OCI-M2 (cell line): ENCODE results near the gene CHST12.
"Not testable (repeated sequence)": the region's sequence is repeated elsewhere in the genome, so short reads cannot be mapped to it uniquely, and the experiment has no call there.

ENCODE experiments used
- DNase-seq: peaks from one replicate; lab custom pipeline; 2025; ENCODE audit not compliant: unreplicated experiment; lab: John Stamatoyannopoulos, UW

Gene CHST12

DNA sequence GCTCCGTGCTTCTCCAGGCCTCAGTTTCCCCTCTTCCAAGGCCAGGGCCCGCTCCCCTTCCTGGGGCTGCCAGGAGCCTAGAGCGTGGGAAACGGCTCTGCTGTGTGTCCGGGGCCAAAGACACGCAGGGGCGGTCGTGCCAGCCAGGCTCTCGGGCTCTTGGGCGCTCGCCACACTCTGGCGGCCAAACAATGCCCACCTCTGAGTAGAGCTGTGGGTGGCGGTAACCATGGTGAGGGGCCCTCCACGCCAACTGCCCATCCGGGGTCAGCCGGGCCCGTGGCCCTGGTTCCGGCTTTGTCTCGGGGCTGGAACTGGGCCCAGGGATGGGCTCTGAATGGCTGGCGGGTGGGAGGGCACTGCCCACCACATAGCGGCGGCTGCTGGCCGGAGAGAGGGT is 56.8 kb downstream of the CHST12 start:
- no peak for DNase-seq

DNA sequence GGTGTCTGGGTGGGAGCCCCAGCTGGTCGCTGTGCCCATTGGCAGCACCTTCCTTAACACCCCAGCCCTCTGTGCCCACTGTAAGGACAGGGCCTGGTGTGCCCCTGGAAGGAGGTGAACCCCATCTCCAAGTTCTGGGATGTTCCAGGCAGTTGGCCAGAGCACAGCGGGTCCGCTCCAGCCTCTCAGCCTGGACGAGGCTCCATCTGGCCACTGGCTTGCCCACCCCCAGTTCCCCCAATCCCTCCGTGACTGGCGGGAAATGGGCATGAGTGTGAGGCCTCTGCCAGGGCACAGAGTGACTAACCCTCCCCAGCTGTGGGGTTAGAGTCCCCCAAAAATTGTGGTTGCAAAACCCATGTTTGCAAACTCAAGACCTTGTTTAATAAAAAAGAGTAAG is 57.2 kb downstream of the CHST12 start:
- DNase-seq = no peak

GRCh38 chr7:2461268-2462026 is 58.0 kb downstream of the CHST12 start:
- no peak for DNase-seq

- no peak for DNase-seq
Observed at GRCh38 chr7:2462731-2463130, 59.3 kb downstream of the CHST12 start.

GRCh38 chr7:2465928-2466327 is 62.5 kb downstream of the CHST12 start:
- no peak for DNase-seq

DNA sequence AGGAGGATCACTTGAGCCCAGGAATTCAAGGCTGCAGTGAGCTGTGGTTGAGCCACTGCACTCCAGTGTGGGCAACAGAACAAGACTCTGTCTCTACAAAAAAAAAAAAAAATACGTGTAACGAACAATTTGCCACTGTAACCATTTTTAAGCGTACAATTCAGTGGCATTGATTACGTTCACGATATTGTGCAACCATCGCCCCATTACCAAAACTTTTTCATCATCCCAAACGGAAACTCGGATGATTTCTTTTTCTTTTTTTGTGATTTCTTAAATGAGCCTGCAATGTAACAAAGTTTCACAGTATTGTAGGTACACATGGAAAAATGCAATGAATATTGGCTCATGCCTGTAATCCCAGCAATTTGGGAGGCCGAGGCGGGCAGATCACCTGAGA is 63.3 kb downstream of the CHST12 start:
- DNase-seq = no peak

DNA sequence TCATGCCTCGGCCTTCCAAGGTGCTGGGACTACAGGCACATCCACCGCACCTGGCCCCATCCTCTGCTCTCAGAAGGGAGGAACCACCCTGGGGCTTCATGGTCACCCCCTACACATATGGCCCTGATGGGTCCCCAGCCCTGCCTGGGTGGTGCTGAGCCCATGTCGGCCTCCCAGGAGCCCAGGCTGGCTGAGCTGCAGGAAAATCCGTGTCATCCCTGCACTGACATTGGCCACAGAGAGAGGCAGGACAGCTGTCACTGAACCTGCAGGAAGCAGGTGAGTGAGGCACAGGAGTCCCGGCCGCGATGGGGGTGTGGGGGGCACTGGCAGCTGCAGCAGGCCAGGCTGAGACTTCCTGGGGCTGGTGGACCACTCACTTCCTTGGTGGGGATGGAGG is 64.8 kb downstream of the CHST12 start:
- no peak for DNase-seq

DNA sequence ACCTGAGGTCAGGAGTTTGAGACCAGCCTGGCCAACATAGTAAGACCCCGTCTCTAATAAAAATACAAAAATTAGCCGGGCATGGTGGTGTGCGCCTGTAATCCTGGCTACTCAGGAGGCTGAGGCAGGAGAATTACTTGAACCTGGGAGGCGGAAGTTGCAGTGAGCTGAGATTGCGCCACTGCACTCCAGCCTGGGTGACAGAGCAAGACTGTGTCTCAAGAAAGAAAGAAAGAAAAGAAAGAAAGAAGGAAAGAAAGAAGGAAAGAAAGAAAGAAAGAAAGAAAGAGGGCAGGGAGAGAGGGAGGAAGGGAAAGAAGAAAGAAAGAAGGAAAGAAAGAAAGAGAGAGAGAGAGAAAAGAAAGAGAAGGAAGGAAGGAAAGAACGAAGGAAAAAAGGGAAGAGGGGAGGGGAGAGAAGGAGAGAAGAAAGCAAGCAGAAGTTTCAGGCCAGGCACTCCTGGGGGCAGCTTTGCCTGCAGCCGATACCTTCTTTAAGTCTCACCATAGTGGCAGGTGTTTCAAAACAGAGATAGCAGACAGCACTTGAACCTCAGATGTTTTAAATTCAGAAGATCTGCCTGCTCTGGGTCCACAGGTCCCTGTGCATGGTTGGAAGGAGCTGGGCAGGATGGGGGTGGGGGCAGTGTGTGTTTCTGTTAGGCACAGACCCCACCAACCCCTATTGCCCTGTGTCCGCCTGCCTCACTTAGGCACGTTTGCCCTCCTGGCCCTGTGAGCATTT is 66.2 kb downstream of the CHST12 start:
- not testable (repeated sequence) for DNase-seq

DNA sequence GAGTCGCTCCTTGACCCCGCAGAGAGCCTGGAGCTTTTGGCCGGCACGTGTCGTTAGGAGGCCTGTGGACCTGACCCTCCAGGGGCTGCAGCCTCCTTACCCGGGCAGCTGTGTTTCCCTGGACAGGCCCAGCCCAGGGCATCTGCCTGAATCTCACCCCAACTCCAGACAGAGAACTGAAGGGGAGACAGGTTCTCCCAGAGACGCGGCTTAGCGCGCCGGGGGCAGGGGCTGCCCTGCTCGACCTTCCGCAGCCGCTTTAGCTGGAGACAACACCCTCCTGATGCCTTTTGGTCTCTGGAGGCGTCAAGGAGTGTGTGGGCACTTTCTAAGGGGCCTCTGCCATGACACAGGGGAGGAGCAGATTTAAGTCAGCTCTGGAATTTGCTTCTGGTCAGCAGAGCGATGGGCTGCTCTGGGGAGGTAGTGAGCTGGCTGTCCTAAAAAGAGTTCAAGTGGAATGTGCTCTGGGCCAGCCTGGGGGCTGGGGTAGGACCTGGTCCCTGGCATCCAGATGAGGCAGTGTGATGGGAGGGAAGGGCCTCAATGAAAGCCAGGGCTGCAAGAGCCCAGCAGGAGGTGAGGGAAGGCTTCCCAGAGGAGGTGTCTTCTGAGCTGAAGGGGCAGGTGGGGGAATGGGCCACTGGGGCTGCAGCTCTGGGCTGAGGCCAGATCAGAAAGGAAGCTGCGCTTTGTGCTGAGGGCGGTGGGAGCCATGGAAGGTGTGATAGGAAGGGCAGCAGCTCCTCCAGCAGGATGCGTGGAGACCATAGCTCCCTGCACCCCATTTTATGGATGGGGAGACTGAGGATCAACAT is 67.0 kb downstream of the CHST12 start:
- DNase-seq = no peak

DNA sequence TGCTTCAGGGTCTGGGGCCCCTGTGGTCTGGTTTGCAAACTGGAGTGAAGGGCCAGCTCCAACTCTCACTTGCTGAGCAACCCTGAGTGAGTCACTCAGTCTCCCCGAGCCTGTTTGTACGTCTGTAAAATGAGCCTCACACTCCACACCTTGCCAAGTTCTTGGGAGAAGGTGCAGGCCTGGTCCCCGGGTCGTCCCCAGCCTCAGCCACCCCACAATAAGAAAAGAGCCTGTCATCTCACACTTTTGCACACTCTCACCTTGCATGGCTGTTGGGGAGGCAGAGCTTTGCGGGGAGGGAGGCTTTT is 67.6 kb downstream of the CHST12 start:
- no peak for DNase-seq

DNA sequence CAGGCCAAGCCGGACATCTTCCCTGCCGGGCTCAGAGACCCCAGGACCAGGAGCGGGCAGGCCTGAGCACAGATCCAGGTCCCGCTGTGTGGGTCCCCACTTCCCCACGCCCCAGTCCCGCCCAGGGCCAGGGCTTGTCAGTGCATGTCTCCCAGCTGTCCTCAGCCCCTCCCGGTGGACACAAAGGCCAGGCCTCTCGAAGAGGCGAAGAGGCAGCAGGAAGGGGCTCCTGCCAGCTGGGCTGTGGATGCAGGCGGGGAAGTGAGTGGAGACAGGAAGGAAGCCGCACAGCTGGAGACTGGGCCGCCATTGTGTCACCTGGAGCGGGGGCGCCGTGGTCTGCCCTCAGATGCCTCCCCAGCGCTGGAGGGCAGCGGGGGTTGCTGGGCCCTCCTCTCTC is 68.0 kb downstream of the CHST12 start:
- no peak for DNase-seq

DNA sequence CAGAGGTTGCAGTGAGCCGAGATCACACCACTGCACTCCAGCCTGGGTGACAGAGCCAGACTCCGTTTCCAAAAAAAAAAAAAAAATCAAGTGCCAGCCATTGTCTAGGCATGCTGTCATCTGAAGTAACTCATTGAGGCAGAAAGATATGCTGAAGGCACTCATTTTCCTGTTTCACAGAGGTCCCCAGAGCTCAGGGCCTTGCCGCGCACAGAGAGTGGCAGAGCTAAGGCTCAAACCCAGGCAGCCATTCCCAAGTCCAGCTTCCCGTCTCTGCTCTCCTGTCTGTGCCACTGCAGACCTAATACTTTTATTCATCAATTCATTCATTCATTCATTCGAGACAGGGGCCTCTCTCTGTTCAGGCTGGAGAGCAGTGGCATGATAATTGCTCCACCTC is 69.3 kb downstream of the CHST12 start:
- no peak for DNase-seq

DNA sequence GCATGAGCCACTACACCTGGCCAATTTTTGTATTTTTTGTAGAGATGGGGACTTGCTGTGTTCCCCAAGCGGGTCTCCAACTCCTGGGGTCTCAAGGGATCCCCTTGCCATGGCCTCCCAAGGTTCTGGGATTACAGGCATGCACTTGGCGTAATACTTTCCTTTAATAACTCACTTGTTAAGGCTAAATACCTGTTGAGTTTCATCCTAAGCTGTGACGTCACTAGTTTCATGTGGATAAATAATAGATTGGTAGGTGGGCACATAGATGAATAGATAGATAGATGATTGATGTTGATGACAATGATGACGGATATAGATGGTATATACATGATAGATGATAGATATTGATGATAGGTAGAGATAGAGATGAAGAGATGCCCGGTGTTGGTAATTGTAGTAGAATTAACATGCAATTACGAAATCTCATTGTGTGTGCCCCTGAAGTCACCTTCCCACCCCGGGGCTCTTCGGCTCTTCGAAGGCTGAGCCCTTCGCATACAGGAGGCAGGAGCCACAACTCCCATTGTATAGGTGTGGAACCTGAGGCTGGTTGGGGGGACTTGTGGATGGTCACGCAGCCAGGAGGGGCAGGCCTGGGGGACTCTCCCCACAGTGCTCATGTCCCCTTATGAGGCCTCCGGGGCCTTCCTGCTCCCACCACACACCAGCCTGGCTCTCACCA is 70.2 kb downstream of the CHST12 start:
- DNase-seq = no peak

GRCh38 chr7:2474224-2474623 is 70.8 kb downstream of the CHST12 start:
- DNase-seq = no peak

- DNase-seq = no peak
Observed at GRCh38 chr7:2474813-2475677, 71.6 kb downstream of the CHST12 start.

- no peak for DNase-seq
Observed at GRCh38 chr7:2475678-2476015, 72.2 kb downstream of the CHST12 start.

- DNase-seq = no peak
Observed at GRCh38 chr7:2476298-2476697, 72.9 kb downstream of the CHST12 start, which contains the start of gene GRIFIN. TSS of gene GRIFIN (minus strand) at chr7:2476398. CDS start at chr7:2476383, 15 bp downstream.

DNA sequence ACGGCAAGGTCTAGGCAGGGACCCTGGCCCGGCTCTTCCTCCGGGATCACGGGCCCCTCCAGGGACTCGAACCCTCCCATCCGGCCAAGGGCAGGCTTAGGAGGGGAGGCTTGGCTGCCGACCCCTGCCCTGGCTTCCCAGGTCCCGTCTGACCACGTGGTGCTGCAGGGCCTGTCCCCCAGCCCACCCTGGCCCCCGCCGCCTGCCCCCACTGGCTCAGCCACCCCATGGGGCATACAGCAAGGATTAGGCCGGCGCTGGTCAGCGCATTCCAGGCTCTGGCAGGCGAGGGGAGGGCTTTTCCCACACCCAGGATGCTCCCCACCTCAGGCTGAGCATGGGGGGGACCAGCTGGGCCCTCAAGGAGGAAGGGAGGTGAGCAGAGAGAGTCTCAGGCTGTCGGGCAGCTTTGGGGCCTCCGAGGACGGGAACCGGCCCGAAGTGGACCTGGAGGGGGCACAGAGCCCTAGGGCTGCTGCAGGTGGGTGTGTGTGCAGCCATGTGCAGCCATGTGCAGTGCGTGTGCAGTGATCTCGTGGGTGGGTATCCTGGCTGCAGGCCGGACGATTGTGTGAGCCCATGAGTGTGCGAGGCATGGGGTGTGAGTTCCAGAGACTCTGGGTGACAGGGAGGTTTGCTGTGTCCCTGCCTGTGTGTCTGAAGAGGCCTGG is 73.5 kb downstream of the CHST12 start:
- no peak for DNase-seq

- DNase-seq = no peak
Observed at GRCh38 chr7:2477447-2478398, 74.3 kb downstream of the CHST12 start.
